Measurements from ENCODE around the gene MCEMP1.

MCEMP1 gene

GRCh38 chr19:7722231-7722651 is 45.4 kb downstream of the MCEMP1 start:
- no peak for TF ChIP-seq CTCF (IDR thresholded peaks at IDR 0.05; ENCODE audit: low read depth, low read length)
- H3K4me3 ChIP-seq (ENCODE audit: low read depth, low read length): no peak overlapping the region

- no peak overlapping the region for H3K4me3 ChIP-seq (ENCODE audit: low read depth, low read length)
- no peak for TF ChIP-seq CTCF (IDR thresholded peaks at IDR 0.05; ENCODE audit: low read depth, low read length)
Observed at GRCh38 chr19:7725791-7726190, 48.9 kb downstream of the MCEMP1 start.

GRCh38 chr19:7729211-7729610 is 52.3 kb downstream of the MCEMP1 start:
- H3K4me3 ChIP-seq (ENCODE audit: low read depth, low read length): no peak overlapping the region
- no peak for TF ChIP-seq CTCF (IDR thresholded peaks at IDR 0.05; ENCODE audit: low read depth, low read length)
